Thyroid gland (tissue), 4 donors: Measurements from ENCODE around the gene MXD4. TPM values are rescaled to one million over a fixed set of nuclear protein-coding genes. Genes with fewer than 3 reads are reported as not detected.

Source experiments
- DNase-seq, 2 donors: peaks; one replicate each; pipeline ENCODE4 v3.0.0-alpha.2; 2019
- H3K27ac ChIP-seq, 3 donors: fragments of 200-600 bp; sonication (generic); 1 replicate in 2 of 3; 2 replicates in 1 of 3; pipeline ENCODE4 v1.5.1; 2016 to 2019; ENCODE audit warnings: mild to moderate bottlenecking in 1 of 3, moderate library complexity in 1 of 3
- H3K27me3 ChIP-seq: fragments of 200-600 bp; sonication (generic); one replicate; pipeline ENCODE4 v1.5.1; 2019
- H3K36me3 ChIP-seq, 2 donors: fragments of 200-600 bp; sonication (generic); one replicate each; pipeline ENCODE4 v1.5.1; 2016 to 2019
- H3K4me1 ChIP-seq, 2 donors: fragments of 200-600 bp; sonication (generic); one replicate each; pipeline ENCODE4 v1.5.1; 2017 to 2019
- H3K4me3 ChIP-seq, 3 donors: fragments of 200-600 bp; sonication (generic); replicated peaks in 1 of 3; 1 replicate in 2 of 3; 2 replicates in 1 of 3; pipeline ENCODE4 v1.5.1; 2016; ENCODE audit warnings: mild to moderate bottlenecking in 1 of 3
- H3K9me3 ChIP-seq: fragments of 200-600 bp; sonication (generic); one replicate; pipeline ENCODE4 v1.5.1; 2017
- CTCF ChIP-seq, 6 experiments: fragments of 200-600 bp in 3 of 6; fragments of 450-650 bp in 3 of 6; sonication (generic) in 3 of 6; IDR thresholded peaks; one replicate each; pipeline ENCODE4 v1.5.1; 2016 to 2019; ENCODE audit warnings: antibody characterized with exemption in 6 of 6, mild to moderate bottlenecking in 2 of 6, inconsistent platforms in 1 of 6, moderate library complexity in 1 of 6
- POLR2A ChIP-seq, 2 donors: fragments of 450-650 bp; IDR thresholded peaks; one replicate each; pipeline ENCODE4 v1.6.1; 2017; ENCODE audit warnings: antibody characterized with exemption in 2 of 2, mild to moderate bottlenecking in 2 of 2, moderate library complexity in 1 of 2
- WGBS, 2 donors: methylation state at CpG; one replicate each; pipeline ENCODE4 v1.1.5; 2017; 5-methylcytosine and 5-hydroxymethylcytosine counted together
- intact Hi-C: fragments of 100-400 bp; cut with DNase I; formaldehyde crosslinking; loops from one replicate; pipeline ENCODE4 v1.15.1; 2023
- total RNA-seq, 4 donors: library from RNA; depleted of rRNA; stranded (reverse); fragments of >200 nt; gene quantifications; one replicate each; pipeline ENCODE4 v1.2.3, GENCODE V29; 2016

MXD4 gene
- 100 to 1,000 TPM in 1 of 4 donors, 10 to 100 TPM in 3; 48.1 to 102 (median 61.9) TPM for total RNA-seq

- TF ChIP-seq CTCF (IDR thresholded peaks at IDR 0.05) (no peak), POLR2A (IDR thresholded peaks at IDR 0.05) (peak in 1 of 2 donors; percentile 31)
- WGBS, 2 donors = 2% methylated on average over 12 of the region's 46 CpGs; no CpG with 5 or more reads in 1 of the 2 donors
These were observed at the start of gene MXD4 for GRCh38 chr4:2261853-2262144. Gene MXD4, minus strand, starts transcription at chr4:2262109. Its CDS starts 129 bp downstream, at chr4:2261980.

GRCh38 chr4:2306773-2307410 lies 45.0 kb upstream of the MXD4 start:
- Histone ChIP-seq H3K27me3 (no peaks in the 10 kb centered on the region), H3K4me1 (peaks cover 4 to 10% of the 10 kb centered on the region in 2 donors), H3K9me3 (no peaks in the 10 kb centered on the region), H3K36me3 (no peaks in the 10 kb centered on the region), H3K27ac (no peak overlapping the region), H3K4me3 (no peak overlapping the region)
- no peak for DNase-seq
- WGBS, 2 donors = 93 to 94% methylated on average over 10 of the region's 10 CpGs
- TF ChIP-seq CTCF (IDR thresholded peaks at IDR 0.05) (no peak), POLR2A (IDR thresholded peaks at IDR 0.05) (no peak)
- intact Hi-C loops = no loop called here

More at GRCh38 chr4:2261853-2262144, at the start of gene MXD4:
- Histone ChIP-seq H3K9me3 (no peaks in the 10 kb centered on the region), H3K36me3 (peaks cover 3 to 5% of the 10 kb centered on the region in 2 donors), H3K4me3 (peak within 1 kb of the TSS; percentile 69 to 92 (median 82)), H3K4me1 (peaks cover 65 to 70% of the 10 kb centered on the region in 2 donors), H3K27ac (peak within 1 kb of the TSS; percentile 96), H3K27me3 (no peaks in the 10 kb centered on the region)
- intact Hi-C loops = loop anchor here (5.0 kb wide), 1 partner anchor 156 kb away; the partner anchor contains the start of genes CFAP99 and ZFYVE28
- no peak for DNase-seq

GRCh38 chr4:2305766-2306501 lies 44.0 kb upstream of the MXD4 start:
- DNase-seq = no peak
- no peak overlapping the region for H3K4me3 ChIP-seq
- H3K36me3 ChIP-seq = no peaks in the 10 kb centered on the region
- H3K4me1 ChIP-seq = peaks cover 12 to 17% of the 10 kb centered on the region in 2 donors
- H3K27me3 ChIP-seq = no peaks in the 10 kb centered on the region
- no peak overlapping the region for H3K27ac ChIP-seq
- TF ChIP-seq POLR2A (IDR thresholded peaks at IDR 0.05) = no peak
- no peak for TF ChIP-seq CTCF (IDR thresholded peaks at IDR 0.05)
- intact Hi-C loops = no loop called here
- no peaks in the 10 kb centered on the region for H3K9me3 ChIP-seq
- WGBS, 2 donors = 77 to 87% methylated on average over 10 to 11 of the region's 11 CpGs

- no peaks in the 10 kb centered on the region for H3K27me3 ChIP-seq
- no peak overlapping the region for H3K4me3 ChIP-seq
- no peaks in the 10 kb centered on the region for H3K36me3 ChIP-seq
- TF ChIP-seq POLR2A (IDR thresholded peaks at IDR 0.05) (no peak), CTCF (IDR thresholded peaks at IDR 0.05) (no peak)
- 93 to 95% methylated on average over 33 to 38 of the region's 41 CpGs for WGBS, 2 donors
- H3K27ac ChIP-seq = no peak overlapping the region
- no peaks in the 10 kb centered on the region for H3K9me3 ChIP-seq
- H3K4me1 ChIP-seq = peaks cover 12 to 17% of the 10 kb centered on the region in 2 donors
- no peak for DNase-seq
- intact Hi-C loops = no loop called here
These were observed 43.1 kb upstream of the MXD4 start for GRCh38 chr4:2304877-2305561.
